ENCODE results near the gene RHOD. TPM values are rescaled to one million over a fixed set of nuclear protein-coding genes. Genes with fewer than 3 reads are reported as not detected.

RHOD gene
- polyA plus RNA-seq, 1 of the 3 experiments (the other 2 are of a cell fraction): not detected

DNA sequence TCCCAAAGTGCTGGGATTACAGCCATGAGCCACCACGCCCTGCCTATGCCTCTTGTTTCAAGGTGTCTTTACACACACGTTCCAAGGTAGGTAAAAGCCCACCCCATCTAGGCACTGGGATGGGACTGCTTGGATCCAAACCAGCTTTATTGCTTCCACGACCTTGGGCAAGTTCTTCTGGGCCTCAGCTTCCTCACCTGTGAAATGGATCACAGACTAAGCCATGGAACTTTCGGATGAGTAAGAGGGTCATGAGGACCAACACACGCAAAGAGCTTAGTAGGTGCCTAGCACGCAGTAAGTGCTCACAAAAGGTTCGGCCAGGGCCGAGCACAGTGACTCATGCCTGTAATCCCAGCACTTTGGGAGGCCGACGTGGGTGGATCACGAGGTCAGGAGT is 15.6 kb downstream of the RHOD start (continued):
- TF ChIP-seq NFIC (IDR thresholded peaks at IDR 0.05; ENCODE audit: borderline replicate concordance) (no peak), TEAD4 (IDR thresholded peaks at IDR 0.05; ENCODE audit: borderline replicate concordance, insufficient read depth) (no peak), FOXJ3 (CRISPR knock-in tag; IDR thresholded peaks at IDR 0.05) (no peak), RAD21 (IDR thresholded peaks at IDR 0.05; ENCODE audit: low read length) (no peak), JUND (IDR thresholded peaks at IDR 0.05) (no peak), MEF2A (IDR thresholded peaks at IDR 0.05; ENCODE audit: borderline replicate concordance, low read depth) (no peak)
- TF ChIP-seq, protein P1, sequence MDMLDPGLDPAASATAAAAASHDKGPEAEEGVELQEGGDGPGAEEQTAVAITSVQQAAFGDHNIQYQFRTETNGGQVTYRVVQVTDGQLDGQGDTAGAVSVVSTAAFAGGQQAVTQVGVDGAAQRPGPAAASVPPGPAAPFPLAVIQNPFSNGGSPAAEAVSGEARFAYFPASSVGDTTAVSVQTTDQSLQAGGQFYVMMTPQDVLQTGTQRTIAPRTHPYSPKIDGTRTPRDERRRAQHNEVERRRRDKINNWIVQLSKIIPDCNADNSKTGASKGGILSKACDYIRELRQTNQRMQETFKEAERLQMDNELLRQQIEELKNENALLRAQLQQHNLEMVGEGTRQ (IDR thresholded peaks at IDR 0.05; ENCODE audit: borderline replicate concordance, low read depth, low read length): no peak
- TF ChIP-seq, protein P2, sequence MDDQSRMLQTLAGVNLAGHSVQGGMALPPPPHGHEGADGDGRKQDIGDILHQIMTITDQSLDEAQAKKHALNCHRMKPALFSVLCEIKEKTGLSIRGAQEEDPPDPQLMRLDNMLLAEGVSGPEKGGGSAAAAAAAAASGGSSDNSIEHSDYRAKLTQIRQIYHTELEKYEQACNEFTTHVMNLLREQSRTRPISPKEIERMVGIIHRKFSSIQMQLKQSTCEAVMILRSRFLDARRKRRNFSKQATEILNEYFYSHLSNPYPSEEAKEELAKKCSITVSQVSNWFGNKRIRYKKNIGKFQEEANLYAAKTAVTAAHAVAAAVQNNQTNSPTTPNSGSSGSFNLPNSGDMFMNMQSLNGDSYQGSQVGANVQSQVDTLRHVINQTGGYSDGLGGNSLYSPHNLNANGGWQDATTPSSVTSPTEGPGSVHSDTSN (IDR thresholded peaks at IDR 0.05): no peak
- TF ChIP-seq, protein P3, sequence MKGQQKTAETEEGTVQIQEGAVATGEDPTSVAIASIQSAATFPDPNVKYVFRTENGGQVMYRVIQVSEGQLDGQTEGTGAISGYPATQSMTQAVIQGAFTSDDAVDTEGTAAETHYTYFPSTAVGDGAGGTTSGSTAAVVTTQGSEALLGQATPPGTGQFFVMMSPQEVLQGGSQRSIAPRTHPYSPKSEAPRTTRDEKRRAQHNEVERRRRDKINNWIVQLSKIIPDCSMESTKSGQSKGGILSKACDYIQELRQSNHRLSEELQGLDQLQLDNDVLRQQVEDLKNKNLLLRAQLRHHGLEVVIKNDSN (IDR thresholded peaks at IDR 0.05; ENCODE audit: borderline replicate concordance, low read depth): no peak
- TF ChIP-seq, protein P4, sequence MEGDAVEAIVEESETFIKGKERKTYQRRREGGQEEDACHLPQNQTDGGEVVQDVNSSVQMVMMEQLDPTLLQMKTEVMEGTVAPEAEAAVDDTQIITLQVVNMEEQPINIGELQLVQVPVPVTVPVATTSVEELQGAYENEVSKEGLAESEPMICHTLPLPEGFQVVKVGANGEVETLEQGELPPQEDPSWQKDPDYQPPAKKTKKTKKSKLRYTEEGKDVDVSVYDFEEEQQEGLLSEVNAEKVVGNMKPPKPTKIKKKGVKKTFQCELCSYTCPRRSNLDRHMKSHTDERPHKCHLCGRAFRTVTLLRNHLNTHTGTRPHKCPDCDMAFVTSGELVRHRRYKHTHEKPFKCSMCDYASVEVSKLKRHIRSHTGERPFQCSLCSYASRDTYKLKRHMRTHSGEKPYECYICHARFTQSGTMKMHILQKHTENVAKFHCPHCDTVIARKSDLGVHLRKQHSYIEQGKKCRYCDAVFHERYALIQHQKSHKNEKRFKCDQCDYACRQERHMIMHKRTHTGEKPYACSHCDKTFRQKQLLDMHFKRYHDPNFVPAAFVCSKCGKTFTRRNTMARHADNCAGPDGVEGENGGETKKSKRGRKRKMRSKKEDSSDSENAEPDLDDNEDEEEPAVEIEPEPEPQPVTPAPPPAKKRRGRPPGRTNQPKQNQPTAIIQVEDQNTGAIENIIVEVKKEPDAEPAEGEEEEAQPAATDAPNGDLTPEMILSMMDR (IDR thresholded peaks at IDR 0.05): no peak

DNA sequence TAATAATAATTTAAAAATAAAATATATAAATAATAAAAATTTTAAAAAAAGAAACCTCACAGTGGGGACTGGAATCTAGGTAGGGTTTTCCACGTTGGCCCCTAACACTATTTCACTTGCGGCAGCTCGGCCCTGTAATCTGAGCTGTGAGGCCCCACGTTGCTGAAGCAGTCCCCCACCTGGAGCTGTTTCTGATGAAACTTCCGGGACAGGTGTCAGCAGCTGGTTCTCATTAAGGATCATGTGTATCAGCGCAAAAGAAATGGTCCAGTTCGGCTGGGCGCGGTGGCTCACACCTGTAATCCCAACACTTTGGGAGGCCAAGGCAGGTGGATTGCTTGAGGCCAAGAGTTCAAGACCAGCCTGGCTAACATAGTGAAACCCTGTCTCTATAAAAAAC is 17.3 kb downstream of the RHOD start:
- TF ChIP-seq POLR2AphosphoS5 (IDR thresholded peaks at IDR 0.05; ENCODE audit: low read depth, low read length): no peak
- TF ChIP-seq FOXM1 (IDR thresholded peaks at IDR 0.05; ENCODE audit: low read depth): no peak
- TF ChIP-seq NRF1 (IDR thresholded peaks at IDR 0.05; ENCODE audit: low read depth, low read length): no peak
- no peak for TF ChIP-seq FOXJ3 (CRISPR knock-in tag; IDR thresholded peaks at IDR 0.05)
- TF ChIP-seq, protein P5, sequence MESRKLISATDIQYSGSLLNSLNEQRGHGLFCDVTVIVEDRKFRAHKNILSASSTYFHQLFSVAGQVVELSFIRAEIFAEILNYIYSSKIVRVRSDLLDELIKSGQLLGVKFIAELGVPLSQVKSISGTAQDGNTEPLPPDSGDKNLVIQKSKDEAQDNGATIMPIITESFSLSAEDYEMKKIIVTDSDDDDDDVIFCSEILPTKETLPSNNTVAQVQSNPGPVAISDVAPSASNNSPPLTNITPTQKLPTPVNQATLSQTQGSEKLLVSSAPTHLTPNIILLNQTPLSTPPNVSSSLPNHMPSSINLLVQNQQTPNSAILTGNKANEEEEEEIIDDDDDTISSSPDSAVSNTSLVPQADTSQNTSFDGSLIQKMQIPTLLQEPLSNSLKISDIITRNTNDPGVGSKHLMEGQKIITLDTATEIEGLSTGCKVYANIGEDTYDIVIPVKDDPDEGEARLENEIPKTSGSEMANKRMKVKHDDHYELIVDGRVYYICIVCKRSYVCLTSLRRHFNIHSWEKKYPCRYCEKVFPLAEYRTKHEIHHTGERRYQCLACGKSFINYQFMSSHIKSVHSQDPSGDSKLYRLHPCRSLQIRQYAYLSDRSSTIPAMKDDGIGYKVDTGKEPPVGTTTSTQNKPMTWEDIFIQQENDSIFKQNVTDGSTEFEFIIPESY (IDR thresholded peaks at IDR 0.05; ENCODE audit: borderline replicate concordance, low read depth): no peak
- no peak for TF ChIP-seq GABPA (IDR thresholded peaks at IDR 0.05; ENCODE audit: low read depth)
- no peak for TF ChIP-seq RCOR1 (IDR thresholded peaks at IDR 0.05; ENCODE audit: low read length)
- TF ChIP-seq, protein P4 (IDR thresholded peaks at IDR 0.05): no peak
- TF ChIP-seq, protein P2 (IDR thresholded peaks at IDR 0.05): no peak
- TF ChIP-seq GATA2 (CRISPR knock-in tag; IDR thresholded peaks at IDR 0.05): no peak
- no peak for TF ChIP-seq SIN3A (IDR thresholded peaks at IDR 0.05; ENCODE audit: borderline replicate concordance, low read depth, low read length)
- no peak for TF ChIP-seq EP300 (IDR thresholded peaks at IDR 0.05; ENCODE audit: borderline replicate concordance in 1 of 2, low read depth in 1 of 2, low read length in 1 of 2)
- TF ChIP-seq, protein P6, sequence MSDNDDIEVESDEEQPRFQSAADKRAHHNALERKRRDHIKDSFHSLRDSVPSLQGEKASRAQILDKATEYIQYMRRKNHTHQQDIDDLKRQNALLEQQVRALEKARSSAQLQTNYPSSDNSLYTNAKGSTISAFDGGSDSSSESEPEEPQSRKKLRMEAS (IDR thresholded peaks at IDR 0.05; ENCODE audit: low read depth): no peak
- TF ChIP-seq TAF1 (IDR thresholded peaks at IDR 0.05; ENCODE audit: borderline replicate concordance, low read depth, low read length): no peak
- no peak overlapping the region for H3K4me3 ChIP-seq (ENCODE audit: low read depth in 2 of 2, low read length in 1 of 2)
- ChIA-PET POLR2A (no interaction called here), CTCF (interaction anchor here (1.1 to 3.5 kb wide), 3 partner anchors 21 to 22 kb away, joined by 3 to 18 read pairs (median 4); no protein-coding TSS in a partner anchor)
- H3K36me3 ChIP-seq (replicated peaks in 1 of 2; ENCODE audit: control insufficient read depth in 1 of 2, insufficient read depth in 2 of 2, low read length in 1 of 2): no peaks in the 10 kb centered on the region
- H3K4me2 ChIP-seq: no peak overlapping the region
- H4K20me1 ChIP-seq (ENCODE audit: insufficient read depth): no peaks in the 10 kb centered on the region
- H3K27ac ChIP-seq (ENCODE audit: low read depth in 2 of 2, low read length in 1 of 2): no peak overlapping the region
- H3K27me3 ChIP-seq (ENCODE audit: insufficient read depth): no peaks in the 10 kb centered on the region
- H3K9me3 ChIP-seq: no peaks in the 10 kb centered on the region
- DNase-seq: no peak
- no peaks in the 10 kb centered on the region for H3K4me1 ChIP-seq (ENCODE audit: control insufficient read depth in 1 of 2, insufficient read depth in 2 of 2, low read depth in 1 of 2, low read length in 1 of 2)
- H3K9me2 ChIP-seq: no peaks in the 10 kb centered on the region
- H3K79me2 ChIP-seq (ENCODE audit: insufficient read depth): no peaks in the 10 kb centered on the region
- no peak overlapping the region for H3K9ac ChIP-seq
- whole genome bisulfite sequencing (ENCODE audit: low lambda C conversion rate): 90% methylated on average over 7 of the region's 9 CpGs
- H2AFZ ChIP-seq (ENCODE audit: low read depth): no peak overlapping the region
- peaks cover 4% of the 10 kb centered on the region for H3F3A ChIP-seq (replicated peaks; ENCODE audit: insufficient read depth)

Data from SK-N-SH (cell line).